CD14-positive monocyte (primary cell): ENCODE measurements around the gene TBC1D22A. TPM values are rescaled to one million over a fixed set of nuclear protein-coding genes. Genes with fewer than 3 reads are reported as not detected.

Source experiments
- DNase-seq, 3 donors: peaks; one replicate each; pipeline ENCODE4 v3.0.0-alpha.2; 2011 to 2022
- H2AFZ ChIP-seq: 2 replicates; pipeline ENCODE4 v1.6.0; 2012; ENCODE audit warnings: mild to moderate bottlenecking, low read depth, low read length, inconsistent platforms; ENCODE audit not compliant: insufficient read depth, poor library complexity, severe bottlenecking
- H3K27ac ChIP-seq, 2 donors: 1 replicate in 1 of 2; 2 replicates in 1 of 2; pipeline ENCODE4 v1.5.1; 2012 to 2013; ENCODE audit warnings: low read length in 2 of 2, control low read depth in 1 of 2, inconsistent platforms in 1 of 2, low read depth in 1 of 2, mild to moderate bottlenecking in 1 of 2
- H3K27me3 ChIP-seq, 2 donors: one replicate each; pipeline versions ENCODE4 v1.6.0 to v1.6.1; 2011 to 2013; ENCODE audit warnings: low read length in 2 of 2; ENCODE audit not compliant: control insufficient read depth in 2 of 2, insufficient read depth in 2 of 2
- H3K36me3 ChIP-seq, 2 donors: replicated peaks in 1 of 2; 1 replicate in 1 of 2; 2 replicates in 1 of 2; pipeline versions ENCODE4 v1.5.1 to v1.6.1; 2012 to 2013; ENCODE audit warnings: low read length in 2 of 2, control low read depth in 1 of 2, inconsistent platforms in 1 of 2, mild to moderate bottlenecking in 1 of 2; ENCODE audit not compliant: insufficient read depth in 2 of 2, control insufficient read depth in 1 of 2
- H3K4me1 ChIP-seq, 2 donors: 1 replicate in 1 of 2; 2 replicates in 1 of 2; pipeline versions ENCODE4 v1.5.1 to v1.6.1; 2012 to 2013; ENCODE audit warnings: low read length in 2 of 2, control low read depth in 1 of 2, inconsistent platforms in 1 of 2, mild to moderate bottlenecking in 1 of 2, moderate library complexity in 1 of 2; ENCODE audit not compliant: insufficient read depth in 2 of 2, control insufficient read depth in 1 of 2
- H3K4me2 ChIP-seq: replicated peaks from 2 replicates; pipeline ENCODE3; 2012; ENCODE audit warnings: low read length, moderate library complexity, mild to moderate bottlenecking; ENCODE audit not compliant: poor library complexity, severe bottlenecking; ENCODE audit errors: extremely low read depth
- H3K4me3 ChIP-seq, 3 experiments: fragments of 200-600 bp in 1 of 3; sonication (generic) in 1 of 3; replicated peaks in 1 of 3; 1 replicate in 2 of 3; 2 replicates in 1 of 3; pipeline ENCODE4 v1.5.1; 2011 to 2013; ENCODE audit warnings: low read length in 3 of 3, mild to moderate bottlenecking in 3 of 3, control low read depth in 2 of 3, low read depth in 2 of 3, inconsistent platforms in 1 of 3, moderate library complexity in 1 of 3
- H3K79me2 ChIP-seq: 2 replicates; pipeline ENCODE4 v1.6.0; 2012; ENCODE audit warnings: mild to moderate bottlenecking, control low read depth, inconsistent platforms, low read length, moderate library complexity; ENCODE audit not compliant: insufficient read depth
- H3K9ac ChIP-seq: 2 replicates; pipeline ENCODE4 v1.6.0; 2017; ENCODE audit warnings: low read length, mild to moderate bottlenecking; ENCODE audit not compliant: insufficient read depth, poor library complexity, severe bottlenecking
- H3K9me3 ChIP-seq, 2 donors: replicated peaks in 1 of 2; 1 replicate in 1 of 2; 2 replicates in 1 of 2; pipeline versions ENCODE4 v1.5.1 to v1.6.1; 2012 to 2013; ENCODE audit warnings: low read length in 2 of 2, control low read depth in 1 of 2; ENCODE audit not compliant: control insufficient read depth in 1 of 2, insufficient read depth in 1 of 2
- H4K20me1 ChIP-seq: 2 replicates; pipeline ENCODE4 v1.6.0; 2012; ENCODE audit warnings: mild to moderate bottlenecking, low read length, control low read depth, moderate library complexity; ENCODE audit not compliant: insufficient read depth
- H3K27ac Mint-ChIP-seq, 7 donors: one replicate each; pipeline ENCODE4 v1.8.0; 2020; ENCODE audit warnings: mild to moderate bottlenecking in 7 of 7, mixed read lengths in 7 of 7, moderate library complexity in 6 of 7, inconsistent platforms in 2 of 7
- H3K27me3 Mint-ChIP-seq, 3 donors: one replicate each; pipeline ENCODE4 v1.8.0; 2021 to 2022; ENCODE audit warnings: low read depth in 3 of 3, mild to moderate bottlenecking in 3 of 3, mixed read lengths in 3 of 3, moderate library complexity in 3 of 3, inconsistent platforms in 1 of 3
- H3K36me3 Mint-ChIP-seq, 2 donors: one replicate each; pipeline ENCODE4 v1.8.0; 2020; ENCODE audit warnings: mixed read lengths in 2 of 2, inconsistent platforms in 1 of 2, mild to moderate bottlenecking in 1 of 2
- H3K4me1 Mint-ChIP-seq: one replicate; pipeline ENCODE4 v1.8.0; 2020; ENCODE audit warnings: mild to moderate bottlenecking, mixed read lengths
- H3K4me3 Mint-ChIP-seq, 2 donors: one replicate each; pipeline ENCODE4 v1.8.0; 2020; ENCODE audit warnings: mild to moderate bottlenecking in 2 of 2, mixed read lengths in 2 of 2, moderate library complexity in 1 of 2
- H3K9me3 Mint-ChIP-seq, 7 donors: one replicate each; pipeline ENCODE4 v1.8.0; 2020 to 2022; ENCODE audit warnings: mixed read lengths in 7 of 7, mild to moderate bottlenecking in 6 of 7, moderate library complexity in 6 of 7, inconsistent platforms in 2 of 7
- WGBS: methylation state at CpG from one replicate; pipeline ENCODE4 v1.1.5; 2013; ENCODE audit warnings: missing lambda C conversion rate; ENCODE audit not compliant: insufficient coverage; 5-methylcytosine and 5-hydroxymethylcytosine counted together
- intact Hi-C, 2 donors: fragments of 100-400 bp; cut with micrococcal nuclease; formaldehyde crosslinking; loops; one replicate each; pipeline versions ENCODE4 v1.15.0 to v1.15.1; 2023
- polyA plus RNA-seq, 3 donors: library from polyadenylated mRNA; depleted of rRNA in 1 of 3; unstranded in 2 of 3; stranded (reverse) in 1 of 3; fragments of 300-500 nt in 2 of 3; fragments of >200 nt in 1 of 3; fragmentation: Illumina TruSeq in 2 of 3; gene quantifications; 1 replicate in 2 of 3; 2 replicates in 1 of 3; pipeline ENCODE4 v1.2.3, GENCODE V29; 2012 to 2021
- TF ChIP-seq, protein P1 (sequence below): fragments of 200-600 bp; IDR thresholded peaks from one replicate; pipeline ENCODE4 v1.8.0; 2022; ENCODE audit warnings: antibody characterized with exemption, mild to moderate bottlenecking

TBC1D22A gene
- polyA plus RNA-seq, 3 donors = 25.9 to 36.2 (median 29.5) TPM

DNA sequence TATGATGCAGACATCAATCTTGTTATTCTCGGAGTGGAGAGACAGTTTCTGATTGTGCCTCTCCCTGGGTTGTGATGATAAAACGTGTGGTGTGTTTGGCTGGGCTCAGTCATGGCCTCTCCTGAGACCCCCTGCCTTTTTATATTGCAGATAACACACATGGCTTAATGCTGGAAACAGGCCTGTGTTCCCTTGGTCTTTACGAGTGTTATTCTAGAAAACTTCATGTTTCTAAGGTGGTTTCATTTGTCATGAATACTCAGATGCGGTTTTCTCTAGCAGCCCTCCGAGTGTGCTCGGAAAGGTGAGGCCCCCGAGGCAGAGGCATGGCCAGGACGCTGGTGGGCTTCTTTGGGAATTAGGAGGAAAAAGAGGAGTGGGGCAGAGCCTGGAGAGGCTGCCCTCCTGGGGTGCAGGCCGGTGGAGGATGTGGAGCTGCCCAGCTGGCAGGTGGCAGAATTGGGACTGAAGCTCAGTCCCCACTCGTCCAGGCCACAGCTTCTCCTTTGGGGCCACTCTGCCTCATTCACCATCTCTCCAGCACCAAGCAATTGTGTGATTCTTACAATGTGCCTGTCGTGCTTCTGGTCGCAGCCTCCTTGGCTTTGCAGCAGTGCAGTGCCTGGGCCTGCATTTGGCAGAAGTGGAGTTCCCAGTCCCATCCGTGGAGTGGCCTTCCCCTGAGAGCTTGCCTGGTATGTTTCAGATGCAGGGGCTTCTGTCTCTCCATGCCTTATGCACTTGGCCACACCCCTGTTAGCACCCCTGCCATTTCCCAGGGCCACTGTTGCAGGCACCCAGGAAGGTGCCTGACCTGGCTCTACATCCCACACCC lies 309.6 kb downstream of the TBC1D22A start:
- H3K79me2 ChIP-seq = peaks cover 6% of the 10 kb centered on the region
- intact Hi-C loops = no loop called here
- no peaks in the 10 kb centered on the region for H3K27me3 ChIP-seq
- H3K4me1 ChIP-seq = no peaks in the 10 kb centered on the region
- peaks cover 2 to 12% of the 10 kb centered on the region in 2 donors for H3K36me3 ChIP-seq
- peaks cover 9% of the 10 kb centered on the region for H3K4me1 Mint-ChIP-seq
- no peak for DNase-seq
- H3K9me3 ChIP-seq = peaks cover 29 to 36% of the 10 kb centered on the region in 2 donors
- H3K27ac Mint-ChIP-seq = peak overlapping the region in 1 of 7 donors; percentile 50
- no peak overlapping the region for H3K9ac ChIP-seq
- peaks cover 0 to 1% (median 0%) of the 10 kb centered on the region in 3 donors for H3K27me3 Mint-ChIP-seq
- no peak overlapping the region for H3K4me3 ChIP-seq
- peaks cover 25 to 40% of the 10 kb centered on the region in 2 donors for H3K36me3 Mint-ChIP-seq
- H3K9me3 Mint-ChIP-seq = peaks cover 15 to 37% (median 30%) of the 10 kb centered on the region in 7 donors
- H4K20me1 ChIP-seq = peaks cover 63% of the 10 kb centered on the region
- no peak overlapping the region for H2AFZ ChIP-seq
- H3K27ac ChIP-seq = no peak overlapping the region
- no peak overlapping the region for H3K4me2 ChIP-seq
- no peak overlapping the region for H3K4me3 Mint-ChIP-seq
- 63% methylated on average over 9 of the region's 13 CpGs for WGBS
- TF ChIP-seq, protein P1, sequence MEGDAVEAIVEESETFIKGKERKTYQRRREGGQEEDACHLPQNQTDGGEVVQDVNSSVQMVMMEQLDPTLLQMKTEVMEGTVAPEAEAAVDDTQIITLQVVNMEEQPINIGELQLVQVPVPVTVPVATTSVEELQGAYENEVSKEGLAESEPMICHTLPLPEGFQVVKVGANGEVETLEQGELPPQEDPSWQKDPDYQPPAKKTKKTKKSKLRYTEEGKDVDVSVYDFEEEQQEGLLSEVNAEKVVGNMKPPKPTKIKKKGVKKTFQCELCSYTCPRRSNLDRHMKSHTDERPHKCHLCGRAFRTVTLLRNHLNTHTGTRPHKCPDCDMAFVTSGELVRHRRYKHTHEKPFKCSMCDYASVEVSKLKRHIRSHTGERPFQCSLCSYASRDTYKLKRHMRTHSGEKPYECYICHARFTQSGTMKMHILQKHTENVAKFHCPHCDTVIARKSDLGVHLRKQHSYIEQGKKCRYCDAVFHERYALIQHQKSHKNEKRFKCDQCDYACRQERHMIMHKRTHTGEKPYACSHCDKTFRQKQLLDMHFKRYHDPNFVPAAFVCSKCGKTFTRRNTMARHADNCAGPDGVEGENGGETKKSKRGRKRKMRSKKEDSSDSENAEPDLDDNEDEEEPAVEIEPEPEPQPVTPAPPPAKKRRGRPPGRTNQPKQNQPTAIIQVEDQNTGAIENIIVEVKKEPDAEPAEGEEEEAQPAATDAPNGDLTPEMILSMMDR = no peak

DNA sequence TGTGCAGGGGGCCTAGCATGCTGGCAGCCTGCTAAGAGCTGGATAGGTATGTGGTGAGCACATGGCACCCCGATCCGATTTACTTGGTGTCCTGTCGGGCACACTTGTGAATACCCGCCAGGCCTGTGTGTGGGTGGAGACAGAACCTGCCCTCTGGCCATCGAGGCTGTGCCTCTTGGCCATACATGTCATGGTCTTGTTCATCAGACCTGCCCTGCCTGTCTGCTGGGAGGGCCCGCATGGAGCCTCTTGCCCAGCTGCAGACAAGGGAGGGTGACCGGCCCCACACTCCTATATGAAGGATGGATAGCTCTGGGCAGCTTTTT lies 310.2 kb downstream of the TBC1D22A start:
- peaks cover 20 to 40% of the 10 kb centered on the region in 2 donors for H3K36me3 Mint-ChIP-seq
- Histone ChIP-seq H4K20me1 (peaks cover 57% of the 10 kb centered on the region), H3K36me3 (peaks cover 2 to 12% of the 10 kb centered on the region in 2 donors), H3K9ac (no peak overlapping the region), H2AFZ (no peak overlapping the region), H3K27ac (no peak overlapping the region), H3K79me2 (peaks cover 6% of the 10 kb centered on the region), H3K4me1 (no peaks in the 10 kb centered on the region), H3K4me2 (no peak overlapping the region), H3K4me3 (no peak overlapping the region), H3K9me3 (peaks cover 35 to 42% of the 10 kb centered on the region in 2 donors), H3K27me3 (no peaks in the 10 kb centered on the region)
- H3K27ac Mint-ChIP-seq = no peak overlapping the region
- peaks cover 0 to 1% (median 0%) of the 10 kb centered on the region in 3 donors for H3K27me3 Mint-ChIP-seq
- TF ChIP-seq, protein P1 = no peak
- no peak overlapping the region for H3K4me3 Mint-ChIP-seq
- peaks cover 9% of the 10 kb centered on the region for H3K4me1 Mint-ChIP-seq
- H3K9me3 Mint-ChIP-seq = peaks cover 21 to 40% (median 35%) of the 10 kb centered on the region in 7 donors
- DNase-seq = no peak
- intact Hi-C loops = no loop called here
- 100% methylated on average over 4 of the region's 7 CpGs for WGBS
